Aorta (tissue), 5 donors: Measurements from ENCODE around the gene ZNF593. TPM values are rescaled to one million over a fixed set of nuclear protein-coding genes. Genes with fewer than 3 reads are reported as not detected.

Experiments
- ATAC-seq: fragments of 200-7000 bp; cut with Tn5 transposase; one replicate; pipeline ENCODE4 v1.9.1; 2022; ENCODE audit warnings: moderate library complexity; ENCODE audit not compliant: low FRiP score
- DNase-seq, 2 donors: peaks; one replicate each; pipeline ENCODE4 v3.0.0-alpha.2; 2020
- H3K27ac ChIP-seq, 2 donors: one replicate each; pipeline ENCODE4 v1.5.1; 2013; ENCODE audit warnings: low read length in 2 of 2, mild to moderate bottlenecking in 2 of 2, moderate library complexity in 2 of 2, control low read depth in 1 of 2, inconsistent platforms in 1 of 2, low read depth in 1 of 2
- H3K27me3 ChIP-seq, 2 donors: one replicate each; pipeline ENCODE4 v1.6.1; 2013; ENCODE audit warnings: control low read depth in 1 of 2, low read length in 1 of 2, mild to moderate bottlenecking in 1 of 2, moderate library complexity in 1 of 2; ENCODE audit not compliant: insufficient read depth in 2 of 2, control insufficient read depth in 1 of 2
- H3K36me3 ChIP-seq, 2 donors: one replicate each; pipeline ENCODE4 v1.6.1; 2013; ENCODE audit warnings: control low read depth in 1 of 2, low read length in 1 of 2, mild to moderate bottlenecking in 1 of 2; ENCODE audit not compliant: insufficient read depth in 2 of 2, control insufficient read depth in 1 of 2
- H3K4me1 ChIP-seq, 2 donors: one replicate each; pipeline ENCODE4 v1.6.1; 2013; ENCODE audit warnings: low read length in 2 of 2, control low read depth in 1 of 2, mild to moderate bottlenecking in 1 of 2, moderate library complexity in 1 of 2; ENCODE audit not compliant: insufficient read depth in 2 of 2, control insufficient read depth in 1 of 2
- H3K4me3 ChIP-seq, 2 donors: one replicate each; pipeline ENCODE4 v1.5.1; 2013; ENCODE audit warnings: low read length in 2 of 2, control low read depth in 1 of 2, mild to moderate bottlenecking in 1 of 2
- H3K9me3 ChIP-seq: one replicate; pipeline ENCODE4 v1.6.1; 2013; ENCODE audit warnings: mild to moderate bottlenecking, low read length; ENCODE audit not compliant: control insufficient read depth
- WGBS, 2 donors: extraction: QIAGEN DNeasy Blood & Tissue Kit; methylation state at CpG; one replicate each; pipeline ENCODE4 v1.1.7; 2013; 5-methylcytosine and 5-hydroxymethylcytosine counted together
- intact Hi-C, 2 donors: fragments of 100-400 bp; cut with DNase I; formaldehyde crosslinking; loops; one replicate each; pipeline versions ENCODE4 v1.14.2 to v1.15.0; 2022
- polyA plus RNA-seq, 2 donors: library from polyadenylated mRNA; stranded (reverse); fragments of 200-250 nt; gene quantifications; one replicate each; pipeline ENCODE4 v1.2.3, GENCODE V29; 2013
- total RNA-seq, 2 donors: library from RNA; stranded (reverse); fragmentation: NEBNext Ultra II Directional; extraction: Animal tissue kit (Norgen Biotek cat#: 25700); gene quantifications; one replicate each; pipeline ENCODE4 v1.2.1, GENCODE V29; 2021
- donor health status: healthy with polysubstance abuse.
- donor health status: Bipolar disorder and iron deficiency.
- donor health status: DM: no; HTN: no; CAD: no.
- donor health status: DM: no; HTN: no; CAD: no.
- donor health status: DM: yes; HTN: yes; CAD: no.

ZNF593 gene
- total and polyA plus RNA-seq, 4 donors: 13.4 to 48.6 (median 23.9) TPM

GRCh38 chr1:26189331-26189730, 19.6 kb downstream of the ZNF593 start:
- DNase-seq (no peak), ATAC-seq (no peak)
- no peaks in the 10 kb centered on the region for H3K4me1 ChIP-seq
- no peaks in the 10 kb centered on the region for H3K36me3 ChIP-seq
- H3K9me3 ChIP-seq: no peaks in the 10 kb centered on the region
- 75 to 77% methylated on average over 6 of the region's 6 CpGs for WGBS, 2 donors
- no peak overlapping the region for H3K27ac ChIP-seq
- no peaks in the 10 kb centered on the region for H3K27me3 ChIP-seq
- intact Hi-C loops: no loop called here
- H3K4me3 ChIP-seq: no peak overlapping the region

DNA sequence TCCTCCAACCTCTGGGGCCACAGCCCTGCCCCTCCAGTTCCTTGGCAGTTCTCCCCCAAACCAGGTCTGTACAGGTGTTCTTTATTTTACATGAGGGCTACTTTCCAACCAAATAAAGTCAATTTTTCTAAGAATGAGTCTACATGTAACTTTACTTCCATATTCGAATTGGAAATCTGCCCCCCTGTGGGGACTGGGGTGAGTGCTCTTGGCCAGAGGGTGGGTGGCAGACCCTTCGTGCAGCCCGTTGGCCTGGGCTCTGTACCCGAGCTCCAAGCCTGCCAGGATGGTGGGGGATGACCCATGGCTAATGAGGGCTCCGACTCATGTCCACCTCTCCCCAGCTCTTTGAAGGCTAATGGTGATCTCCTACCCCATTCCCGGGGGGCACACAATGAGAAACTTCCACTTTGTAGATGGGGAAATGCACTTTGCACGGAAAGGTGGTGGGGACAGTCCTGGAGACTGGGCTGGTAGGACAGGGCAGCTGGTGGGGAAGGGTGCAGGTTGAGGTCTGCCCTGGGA, 20.1 kb downstream of the ZNF593 start:
- 76 to 87% methylated on average over 7 of the region's 7 CpGs for WGBS, 2 donors
- Histone ChIP-seq H3K27me3 (no peaks in the 10 kb centered on the region), H3K9me3 (no peaks in the 10 kb centered on the region), H3K4me1 (no peaks in the 10 kb centered on the region), H3K4me3 (no peak overlapping the region), H3K36me3 (no peaks in the 10 kb centered on the region), H3K27ac (no peak overlapping the region)
- DNase-seq: no peak
- intact Hi-C loops: no loop called here
- ATAC-seq: no peak

GRCh38 chr1:26190373-26190987, 20.8 kb downstream of the ZNF593 start, which contains the start of gene CATSPER4:
TSS of gene CATSPER4 (plus strand) at chr1:26190602. CDS start at chr1:26190628, 26 bp downstream.
- H3K27ac ChIP-seq: no peak within 1 kb of the TSS
- no peaks in the 10 kb centered on the region for H3K36me3 ChIP-seq
- WGBS, 2 donors: 48 to 57% methylated on average over 16 of the region's 16 CpGs
- intact Hi-C loops: no loop called here
- no peaks in the 10 kb centered on the region for H3K4me1 ChIP-seq
- no peaks in the 10 kb centered on the region for H3K27me3 ChIP-seq
- no peaks in the 10 kb centered on the region for H3K9me3 ChIP-seq
- ATAC-seq (no peak), DNase-seq (no peak)
- no peak within 1 kb of the TSS for H3K4me3 ChIP-seq

DNA sequence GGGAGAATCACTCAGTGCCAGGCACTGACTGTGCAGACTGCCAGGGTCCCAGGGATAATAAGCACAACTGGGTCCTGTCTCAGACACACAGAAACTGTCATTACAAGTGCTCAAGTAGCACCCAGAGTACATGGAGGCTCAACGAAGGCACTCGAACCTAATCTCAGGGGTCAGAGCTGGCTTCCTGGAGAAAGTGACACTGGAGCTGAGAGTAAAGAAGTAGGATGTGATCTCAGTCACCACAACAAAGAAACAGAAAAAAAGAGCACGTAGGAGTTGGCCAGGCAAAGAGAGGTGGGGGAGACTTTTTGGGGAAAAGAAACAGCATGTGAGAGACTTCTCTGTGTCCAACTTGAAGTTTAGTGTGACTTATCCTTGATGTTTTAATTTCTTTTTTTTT, 22.0 kb downstream of the ZNF593 start:
- DNase-seq: no peak
- Histone ChIP-seq H3K27ac (no peak overlapping the region), H3K4me3 (no peak overlapping the region), H3K27me3 (no peaks in the 10 kb centered on the region), H3K4me1 (no peaks in the 10 kb centered on the region), H3K9me3 (no peaks in the 10 kb centered on the region), H3K36me3 (no peaks in the 10 kb centered on the region)
- ATAC-seq: no peak
- WGBS, 2 donors: 60 to 63% methylated on average over 3 of the region's 3 CpGs
- intact Hi-C loops: no loop called here

GRCh38 chr1:26195805-26196204, 26.1 kb downstream of the ZNF593 start:
- H3K27me3 ChIP-seq: no peaks in the 10 kb centered on the region
- H3K4me3 ChIP-seq: no peak overlapping the region
- DNase-seq (no peak), ATAC-seq (no peak)
- no peak overlapping the region for H3K27ac ChIP-seq
- no peaks in the 10 kb centered on the region for H3K9me3 ChIP-seq
- intact Hi-C loops: no loop called here
- no peaks in the 10 kb centered on the region for H3K4me1 ChIP-seq
- 54 to 59% methylated on average over 3 of the region's 3 CpGs for WGBS, 2 donors
- H3K36me3 ChIP-seq: no peaks in the 10 kb centered on the region

- intact Hi-C loops: no loop called here
- 89 to 93% methylated on average over 3 of the region's 3 CpGs for WGBS, 2 donors
- H3K4me3 ChIP-seq: no peak overlapping the region
Measured at GRCh38 chr1:26197301-26197700, 27.6 kb downstream of the ZNF593 start.

DNA sequence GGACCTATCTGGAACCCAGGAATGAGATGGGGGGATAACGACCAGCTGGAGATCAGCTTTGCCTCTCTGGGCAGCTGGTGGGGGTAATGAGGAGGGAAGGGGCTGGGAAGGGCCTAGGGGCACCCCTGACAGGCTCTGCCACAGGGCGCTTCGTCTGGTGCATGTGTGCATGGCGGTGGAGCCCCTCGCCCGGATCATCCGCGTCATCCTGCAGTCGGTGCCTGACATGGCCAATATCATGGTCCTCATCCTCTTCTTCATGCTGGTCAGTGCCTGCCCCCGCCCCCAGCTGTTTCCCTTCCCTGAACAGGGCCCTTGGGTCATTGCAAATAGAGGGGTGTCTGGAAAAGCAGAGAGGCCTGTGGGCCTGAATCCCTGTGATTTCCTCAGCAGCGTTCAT, 28.1 kb downstream of the ZNF593 start:
- H3K27ac ChIP-seq: no peak overlapping the region
- H3K36me3 ChIP-seq: no peaks in the 10 kb centered on the region
- ATAC-seq (no peak), DNase-seq (no peak)
- no peaks in the 10 kb centered on the region for H3K27me3 ChIP-seq
- no peaks in the 10 kb centered on the region for H3K4me1 ChIP-seq
- no peak overlapping the region for H3K4me3 ChIP-seq
- H3K9me3 ChIP-seq: no peaks in the 10 kb centered on the region
- 82 to 91% methylated on average over 8 to 11 of the region's 11 CpGs for whole genome bisulfite sequencing, 2 donors
- intact Hi-C loops: no loop called here

More at GRCh38 chr1:26197301-26197700, 27.6 kb downstream of the ZNF593 start:
- ATAC-seq: no peak
- DNase-seq: no peak
- H3K27ac ChIP-seq: no peak overlapping the region
- H3K9me3 ChIP-seq: no peaks in the 10 kb centered on the region
- no peaks in the 10 kb centered on the region for H3K4me1 ChIP-seq
- no peaks in the 10 kb centered on the region for H3K27me3 ChIP-seq
- no peaks in the 10 kb centered on the region for H3K36me3 ChIP-seq

DNA sequence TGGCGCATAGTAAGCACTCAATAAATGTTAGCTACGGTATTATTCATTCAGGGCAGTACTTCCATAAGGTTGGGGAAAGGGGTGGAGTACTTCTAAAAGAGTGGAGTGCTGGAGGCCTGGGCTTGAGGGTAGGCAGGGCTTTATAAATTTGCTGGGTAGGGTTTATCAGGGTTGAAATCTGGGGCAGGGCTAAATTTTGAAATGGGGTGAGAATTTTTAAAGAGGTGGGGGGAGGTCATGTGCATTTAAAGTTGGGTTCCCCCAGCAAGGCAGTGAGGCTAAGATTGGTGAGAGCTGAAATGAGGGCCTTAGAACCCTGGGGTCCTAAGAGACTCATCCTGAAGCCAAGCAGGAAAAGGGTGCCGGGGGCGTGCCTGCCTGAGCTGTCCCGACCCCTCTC, 30.7 kb downstream of the ZNF593 start:
- Histone ChIP-seq H3K4me3 (no peak overlapping the region), H3K36me3 (no peaks in the 10 kb centered on the region), H3K4me1 (no peaks in the 10 kb centered on the region), H3K9me3 (no peaks in the 10 kb centered on the region), H3K27ac (no peak overlapping the region), H3K27me3 (no peaks in the 10 kb centered on the region)
- intact Hi-C loops: no loop called here
- 93 to 96% methylated on average over 5 of the region's 5 CpGs for WGBS, 2 donors
- ATAC-seq: no peak
- DNase-seq: no peak

DNA sequence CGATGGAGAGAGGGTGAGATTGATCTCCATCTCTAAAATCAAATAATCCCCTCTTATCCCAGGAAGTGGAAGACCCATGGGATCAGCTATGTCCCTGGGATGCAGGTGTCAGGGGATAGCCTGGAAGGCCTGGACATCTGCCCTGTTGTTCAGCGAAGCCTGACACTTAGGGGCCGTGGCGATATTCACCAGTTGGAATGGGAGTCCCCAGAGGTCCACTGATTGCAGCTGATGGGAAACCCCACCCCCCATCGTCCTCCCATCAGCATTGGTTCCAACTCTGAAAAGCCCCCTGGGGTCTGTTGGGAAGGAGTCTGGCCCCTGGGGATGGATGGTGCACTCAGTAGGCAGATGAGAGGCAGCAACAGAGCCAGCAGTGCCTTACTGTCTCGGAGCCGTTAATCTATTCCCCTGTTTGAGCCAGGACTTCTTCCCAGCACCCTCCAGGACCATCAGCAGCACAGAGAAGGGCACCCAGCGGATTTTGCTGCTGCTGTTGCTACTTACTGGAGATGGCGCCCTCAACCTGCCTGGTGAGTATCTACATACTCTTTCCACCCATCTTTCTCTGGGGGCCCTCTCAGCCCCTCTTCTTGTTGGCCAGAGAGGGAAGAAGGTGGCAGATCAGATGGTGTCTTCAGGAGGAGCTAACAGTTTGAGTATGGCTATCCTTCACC, 34.1 kb downstream of the ZNF593 start:
- intact Hi-C loops: no loop called here

More for the DNA sequence above, 34.1 kb downstream of the ZNF593 start:
- H3K27ac ChIP-seq: no peak overlapping the region
- H3K4me3 ChIP-seq: no peak overlapping the region
- 66 to 73% methylated on average over 9 of the region's 9 CpGs for WGBS, 2 donors
- H3K4me1 ChIP-seq: no peaks in the 10 kb centered on the region
- H3K27me3 ChIP-seq: no peaks in the 10 kb centered on the region
- no peak for DNase-seq
- H3K36me3 ChIP-seq: no peaks in the 10 kb centered on the region
- no peak for ATAC-seq
- no peaks in the 10 kb centered on the region for H3K9me3 ChIP-seq
